NCI-H2227 treated with DMSO at 0.1 percent for 48 hours (cell line): ENCODE data around the gene MYBBP1A.

Source experiments
- DNase-seq: peaks from one replicate; lab custom pipeline; 2025; lab: John Stamatoyannopoulos, UW

MYBBP1A gene

GRCh38 chr17:4536259-4536741, 18.9 kb downstream of the MYBBP1A start:
- no peak for DNase-seq

GRCh38 chr17:4535667-4536258, 19.4 kb downstream of the MYBBP1A start:
- no peak for DNase-seq

- DNase-seq: no peak
These were observed 20.1 kb downstream of the MYBBP1A start for GRCh38 chr17:4534928-4535666.

- no peak for DNase-seq
These were observed 20.7 kb downstream of the MYBBP1A start for GRCh38 chr17:4534515-4534914.

DNA sequence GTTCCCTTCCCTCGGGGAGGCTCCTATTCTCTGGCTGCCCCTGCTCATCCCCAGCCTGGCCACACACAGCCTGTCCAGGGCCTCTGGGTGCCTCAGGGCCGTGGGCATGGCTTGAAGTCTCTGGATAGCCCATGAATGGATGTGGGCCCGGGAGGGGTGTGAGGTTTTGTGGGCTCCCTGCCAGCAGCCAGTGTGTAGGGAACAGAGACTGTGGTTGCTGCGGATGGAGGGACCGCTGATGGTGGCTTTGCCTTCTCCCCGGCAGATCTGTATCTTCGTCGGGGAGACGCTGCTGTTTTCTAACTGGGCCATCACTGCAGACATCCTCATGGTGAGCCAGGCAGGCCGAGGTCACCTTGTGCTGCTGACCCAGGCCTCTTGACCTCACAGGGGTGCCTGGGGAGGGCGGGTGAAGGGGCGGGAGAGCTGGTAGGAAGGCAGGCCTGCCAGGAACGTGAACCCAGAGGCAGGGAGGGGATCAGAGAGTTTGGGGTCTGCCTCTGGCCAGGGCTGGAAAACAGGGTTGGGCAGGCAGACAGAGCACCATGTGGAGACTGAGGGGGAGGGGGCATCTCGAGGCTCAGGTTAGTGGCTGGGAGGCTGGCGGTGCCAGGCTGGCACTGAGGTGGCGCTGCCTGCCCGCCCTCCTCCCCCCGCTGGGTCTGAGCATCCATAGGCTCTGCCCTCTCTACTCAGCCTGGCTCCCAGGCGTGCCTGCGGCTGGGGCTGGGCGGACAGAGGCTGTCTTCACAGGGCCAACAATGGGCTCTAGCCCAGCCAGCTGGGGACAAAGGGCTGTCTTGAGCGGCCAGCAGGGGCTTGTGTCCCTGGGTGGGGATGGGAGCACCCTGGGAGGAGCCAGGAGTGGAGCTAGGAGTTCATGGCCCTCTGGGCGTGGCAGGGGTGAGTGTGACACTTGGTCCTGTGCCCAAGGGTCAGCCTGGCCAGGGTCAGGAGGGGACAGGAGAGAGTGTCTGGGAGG, 21.4 kb downstream of the MYBBP1A start:
- no peak for DNase-seq

GRCh38 chr17:4532860-4533522, 22.2 kb downstream of the MYBBP1A start:
- DNase-seq: no peak

DNA sequence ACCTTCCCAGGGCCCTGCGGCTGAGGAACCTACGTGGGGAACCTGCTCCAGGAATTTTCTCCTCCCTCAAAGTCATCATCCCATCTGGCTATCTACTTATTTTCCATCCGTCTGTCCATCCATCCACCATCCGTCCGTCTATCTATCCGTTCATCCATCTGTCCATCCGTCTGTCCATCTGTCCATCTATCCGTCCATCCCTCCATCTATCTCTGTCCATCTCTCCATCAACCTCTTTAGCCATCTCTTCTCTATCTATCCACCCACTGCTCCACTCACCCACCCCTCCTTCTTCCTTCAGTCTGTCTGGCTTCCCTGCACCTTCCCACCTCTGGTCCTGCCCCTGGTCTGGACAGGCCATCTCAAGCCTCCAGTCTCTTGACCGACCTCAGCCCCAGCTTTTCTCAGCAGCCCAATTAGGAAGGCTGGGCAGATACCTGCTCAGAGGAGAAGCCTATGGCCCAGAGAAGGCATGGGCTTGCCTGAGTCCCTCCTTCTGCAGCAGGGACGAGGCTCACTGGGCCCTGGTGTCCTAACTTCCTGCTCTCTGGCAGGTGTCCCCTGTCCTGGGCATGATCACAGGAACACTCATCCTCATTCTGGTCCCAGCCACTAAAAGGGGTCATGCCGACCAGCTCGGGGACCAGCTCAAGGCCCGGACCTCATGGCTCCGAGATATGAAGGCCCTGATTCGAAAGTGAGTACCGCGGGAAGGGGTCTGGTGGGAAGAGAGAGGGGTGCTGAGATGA, 23.0 kb downstream of the MYBBP1A start:
- no peak for DNase-seq

- no peak for DNase-seq
These were observed 24.1 kb downstream of the MYBBP1A start for GRCh38 chr17:4530799-4531730.

DNA sequence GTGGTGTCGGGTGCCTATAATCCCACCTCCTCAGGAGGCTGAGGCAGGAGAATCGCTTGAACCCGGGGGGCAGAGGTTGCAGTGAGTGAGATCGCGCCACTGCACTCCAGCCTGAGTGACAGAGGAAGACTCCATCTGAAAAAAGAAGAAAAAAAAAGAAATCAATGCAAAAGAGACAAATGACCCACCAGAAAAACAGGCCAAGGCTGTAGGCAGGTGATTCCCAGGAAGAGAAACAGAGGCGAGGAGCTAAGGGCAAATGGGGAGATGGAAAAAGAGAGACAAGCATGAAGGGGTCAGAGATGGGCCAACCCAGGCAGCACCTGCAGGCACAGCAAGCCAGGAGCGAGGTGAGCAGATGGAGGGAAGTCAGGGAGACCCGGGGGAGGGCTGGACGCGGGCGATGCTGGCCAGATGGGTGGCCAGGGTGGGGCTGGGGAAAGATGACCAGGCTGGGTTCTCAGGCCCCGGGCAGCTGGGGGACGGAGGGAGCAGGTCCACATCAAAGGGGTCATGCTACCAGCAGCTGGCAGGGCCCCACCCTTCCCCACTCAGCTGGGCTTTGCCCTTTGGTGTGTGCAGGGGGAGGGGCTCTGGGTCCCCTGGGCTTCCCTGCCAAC, 25.5 kb downstream of the MYBBP1A start:
- no peak for DNase-seq

- no peak for DNase-seq
These were observed 27.5 kb downstream of the MYBBP1A start for GRCh38 chr17:4527566-4528125.

GRCh38 chr17:4527134-4527533, 28.1 kb downstream of the MYBBP1A start:
- DNase-seq: no peak

DNA sequence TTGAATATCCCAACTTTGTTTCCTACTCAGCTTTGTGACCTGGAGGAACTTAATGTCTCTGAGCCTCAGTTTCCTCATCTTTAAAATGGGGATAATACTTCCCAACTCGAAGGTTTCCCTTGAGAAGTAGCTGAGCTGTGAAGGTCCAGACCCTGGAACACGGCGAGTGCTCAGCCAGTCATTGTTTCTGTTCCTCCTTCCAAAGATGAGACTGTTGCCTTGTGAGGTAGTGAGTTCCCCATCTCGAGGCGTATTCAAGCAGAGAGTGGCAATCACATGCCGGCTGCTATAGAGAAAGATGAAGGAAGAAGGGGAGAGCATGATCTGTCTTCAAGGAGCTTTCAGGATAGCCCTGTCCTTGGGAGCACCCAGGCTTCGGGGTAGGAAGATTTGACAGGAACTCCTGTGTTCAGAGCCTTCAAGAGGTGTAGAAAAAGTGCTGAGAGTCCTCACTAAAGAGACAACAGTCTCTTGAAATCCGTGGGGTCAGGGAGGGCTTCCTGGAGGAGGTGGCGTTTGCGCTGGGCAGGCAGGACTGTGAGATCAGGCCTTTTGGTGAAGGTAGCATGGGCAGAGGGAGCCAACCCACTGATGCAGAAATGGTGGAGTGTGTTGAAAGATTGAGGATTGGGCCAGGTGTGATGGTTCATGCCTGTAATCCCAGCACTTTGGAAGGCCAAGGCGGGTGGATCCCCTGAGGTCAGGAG, 29.3 kb downstream of the MYBBP1A start:
- no peak for DNase-seq

DNA sequence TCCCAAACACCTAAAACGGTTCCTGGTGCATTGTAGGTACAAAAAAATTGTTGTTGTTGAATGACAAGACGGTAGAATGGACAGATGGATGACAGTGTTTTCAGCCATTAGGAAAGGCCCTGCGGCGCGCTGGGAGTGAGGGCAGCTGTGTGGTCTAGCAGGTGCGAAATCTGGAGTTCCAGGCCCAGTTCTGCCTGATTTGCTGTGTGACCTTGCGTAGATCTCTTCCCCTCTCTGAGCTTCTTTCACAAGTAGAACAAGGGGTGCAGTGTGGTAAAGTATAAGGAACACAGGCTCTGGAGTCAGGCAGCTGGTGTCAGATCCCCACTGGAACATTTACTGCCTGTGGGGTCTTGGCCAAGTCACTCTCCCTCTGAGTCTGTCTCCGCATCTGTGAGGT, 31.2 kb downstream of the MYBBP1A start:
- DNase-seq: no peak

DNA sequence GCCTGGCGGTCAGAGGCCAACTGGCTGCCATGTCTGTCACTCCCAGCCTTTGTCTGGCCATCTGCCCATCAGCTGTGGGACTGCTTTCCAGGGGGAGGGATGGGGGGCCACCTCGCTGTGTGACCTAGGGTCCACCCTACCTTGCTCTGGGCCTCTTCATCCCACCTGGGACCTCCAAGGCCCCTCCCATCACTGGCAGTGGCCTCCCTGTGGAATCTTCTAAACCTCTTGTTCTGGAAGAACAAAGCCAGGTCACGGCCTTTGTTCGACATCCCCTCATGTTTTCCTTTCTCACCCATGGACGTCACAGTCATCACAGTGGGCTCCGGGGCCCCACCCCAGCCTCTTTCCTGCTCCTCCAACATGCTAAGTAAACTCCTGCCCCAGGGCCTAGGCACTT, 32.5 kb downstream of the MYBBP1A start:
- no peak for DNase-seq

GRCh38 chr17:4520894-4521600, 34.1 kb downstream of the MYBBP1A start:
- no peak for DNase-seq

GRCh38 chr17:4520060-4520893, 34.9 kb downstream of the MYBBP1A start:
- DNase-seq: no peak

- no peak for DNase-seq
These were observed 35.8 kb downstream of the MYBBP1A start for GRCh38 chr17:4519361-4519788.
